B cell (primary cell): Measurements from ENCODE around the gene SLC16A9. TPM values are rescaled to one million over a fixed set of nuclear protein-coding genes. Genes with fewer than 3 reads are reported as not detected.

ENCODE experiments used
- ATAC-seq: fragments of 200-7000 bp; cut with Tn5 transposase; one replicate; pipeline ENCODE4 v1.10.0; 2021; ENCODE audit warnings: low read depth, mild to moderate bottlenecking, moderate number of reproducible peaks, moderate library complexity
- CTCF ChIA-PET: fragments of 350-600 bp; sonication (Branson Sonifier 250); formaldehyde crosslinking; loops from one replicate; lab custom pipeline; 2021; ENCODE audit warnings: antibody characterized with exemption, inconsistent platforms; lab: Charles Lee
- POLR2A ChIA-PET: fragments of 350-600 bp; sonication (Branson Sonifier 250); formaldehyde crosslinking; loops from one replicate; lab custom pipeline; 2021; ENCODE audit warnings: antibody characterized with exemption; lab: Charles Lee
- DNase-seq: peaks from one replicate; pipeline ENCODE4 v3.0.0; 2013
- H2AFZ ChIP-seq: 2 replicates; pipeline ENCODE4 v1.6.1; 2012; ENCODE audit warnings: mild to moderate bottlenecking, low read depth, low read length; ENCODE audit not compliant: insufficient read depth, poor library complexity, severe bottlenecking
- H3K27ac ChIP-seq, 2 donors: 1 replicate in 1 of 2; 2 replicates in 1 of 2; pipeline ENCODE4 v1.5.1; 2012 to 2013; ENCODE audit warnings: low read length in 2 of 2, mild to moderate bottlenecking in 2 of 2, moderate library complexity in 1 of 2
- H3K27me3 ChIP-seq, 4 experiments: fragments of 200-600 bp in 1 of 4; sonication (generic) in 1 of 4; replicated peaks in 1 of 4; 1 replicate in 2 of 4; 2 replicates in 2 of 4; pipeline versions ENCODE4 v1.6.1 to v1.7.0; 2013 to 2016; ENCODE audit warnings: low read length in 3 of 4, mild to moderate bottlenecking in 2 of 4, mixed read lengths in 1 of 4, moderate library complexity in 1 of 4; ENCODE audit not compliant: insufficient read depth in 4 of 4, control insufficient read depth in 3 of 4; ENCODE audit errors: control extremely low read depth in 1 of 4
- H3K36me3 ChIP-seq, 2 experiments: replicated peaks in 1 of 2; 1 replicate in 1 of 2; 2 replicates in 1 of 2; pipeline versions ENCODE4 v1.6.1 to v1.7.1; 2013; ENCODE audit warnings: low read length in 1 of 2; ENCODE audit not compliant: insufficient read depth in 2 of 2, control insufficient read depth in 1 of 2; ENCODE audit errors: control extremely low read depth in 1 of 2, extremely low read depth in 1 of 2
- H3K4me1 ChIP-seq, 2 donors: fragments of 200-600 bp in 1 of 2; sonication (generic) in 1 of 2; 1 replicate in 1 of 2; 2 replicates in 1 of 2; pipeline versions ENCODE4 v1.5.1 to v1.6.1; 2013 to 2017; ENCODE audit warnings: low read length in 2 of 2; ENCODE audit not compliant: control insufficient read depth in 2 of 2, insufficient read depth in 2 of 2
- H3K4me2 ChIP-seq: replicated peaks from 2 replicates; pipeline ENCODE3; 2012; ENCODE audit warnings: mild to moderate bottlenecking, low read depth, low read length; ENCODE audit not compliant: poor library complexity, severe bottlenecking
- H3K4me3 ChIP-seq, 5 experiments: fragments of 200-600 bp in 1 of 5; sonication (generic) in 1 of 5; 1 replicate in 3 of 5; 2 replicates in 2 of 5; pipeline versions ENCODE4 v1.5.1 to v1.7.0; 2011 to 2016; ENCODE audit warnings: low read length in 4 of 5, mild to moderate bottlenecking in 4 of 5, low read depth in 2 of 5, control low read depth in 1 of 5, moderate library complexity in 1 of 5; ENCODE audit not compliant: insufficient read depth in 1 of 5; ENCODE audit errors: control extremely low read depth in 1 of 5, extremely low read depth in 1 of 5
- H3K79me2 ChIP-seq: fragments of 200-600 bp; sonication (generic); one replicate; pipeline ENCODE4 v1.6.0; 2016; ENCODE audit warnings: low read length; ENCODE audit not compliant: control insufficient read depth, insufficient read depth
- H3K9ac ChIP-seq: fragments of 200-600 bp; sonication (generic); 2 replicates; pipeline ENCODE4 v1.6.1; 2017; ENCODE audit warnings: mild to moderate bottlenecking, low read length, moderate library complexity
- H3K9me3 ChIP-seq, 3 donors: one replicate each; pipeline versions ENCODE4 v1.6.1 to v1.7.1; 2013; ENCODE audit warnings: low read length in 2 of 3; ENCODE audit not compliant: control insufficient read depth in 2 of 3, insufficient read depth in 1 of 3; ENCODE audit errors: control extremely low read depth in 1 of 3
- H4K20me1 ChIP-seq: 2 replicates; pipeline ENCODE4 v1.6.0; 2012; ENCODE audit warnings: mild to moderate bottlenecking, low read length; ENCODE audit not compliant: insufficient read depth, control insufficient read depth, poor library complexity, severe bottlenecking
- H3K27ac Mint-ChIP-seq: one replicate; pipeline ENCODE4 v1.8.0; 2021; ENCODE audit warnings: mixed read lengths
- H3K27me3 Mint-ChIP-seq: one replicate; pipeline ENCODE4 v1.8.0; 2021; ENCODE audit warnings: mixed read lengths
- H3K4me1 Mint-ChIP-seq: one replicate; pipeline ENCODE4 v1.8.0; 2021; ENCODE audit warnings: mixed read lengths
- H3K4me3 Mint-ChIP-seq: one replicate; pipeline ENCODE4 v1.8.0; 2021; ENCODE audit warnings: mixed read lengths
- H3K9me3 Mint-ChIP-seq: one replicate; pipeline ENCODE4 v1.8.0; 2022; ENCODE audit warnings: mixed read lengths; ENCODE audit not compliant: insufficient read depth
- EZH2 ChIP-seq: IDR thresholded peaks from 2 replicates; pipeline ENCODE4 v1.6.1; 2012; ENCODE audit warnings: borderline replicate concordance, low read depth, mild to moderate bottlenecking, moderate library complexity, low read length; ENCODE audit not compliant: insufficient read depth, poor library complexity, severe bottlenecking
- WGBS: methylation state at CpG from one replicate; pipeline ENCODE4 v1.1.5; 2013; ENCODE audit warnings: missing lambda C conversion rate; ENCODE audit not compliant: insufficient coverage; 5-methylcytosine and 5-hydroxymethylcytosine counted together
- intact Hi-C: fragments of 100-400 bp; cut with micrococcal nuclease; formaldehyde crosslinking; loops from one replicate; pipeline ENCODE4 v1.10.0; 2022
- polyA plus RNA-seq: library from polyadenylated mRNA; depleted of rRNA; stranded (reverse); fragments of >200 nt; gene quantifications from 2 replicates; pipeline ENCODE4 v1.2.3, GENCODE V29; 2012
- total RNA-seq, 2 donors: library from RNA; stranded (reverse); fragments of 120-200 nt in 1 of 2; gene quantifications; 1 replicate in 1 of 2; 2 replicates in 1 of 2; pipeline versions ENCODE4 v1.2.3 to v1.2.4, GENCODE V29; 2013 to 2022
- TF ChIP-seq, protein P1 (sequence below): fragments of 200-600 bp; IDR thresholded peaks from one replicate; pipeline ENCODE4 v1.8.0; 2022; ENCODE audit warnings: antibody characterized with exemption, mild to moderate bottlenecking

The SLC16A9 gene
- total and polyA plus RNA-seq, 2 donors (not counting 1 experiment from before 2014, with no cell fraction given) = 0.04 TPM; not detected in 1

DNA sequence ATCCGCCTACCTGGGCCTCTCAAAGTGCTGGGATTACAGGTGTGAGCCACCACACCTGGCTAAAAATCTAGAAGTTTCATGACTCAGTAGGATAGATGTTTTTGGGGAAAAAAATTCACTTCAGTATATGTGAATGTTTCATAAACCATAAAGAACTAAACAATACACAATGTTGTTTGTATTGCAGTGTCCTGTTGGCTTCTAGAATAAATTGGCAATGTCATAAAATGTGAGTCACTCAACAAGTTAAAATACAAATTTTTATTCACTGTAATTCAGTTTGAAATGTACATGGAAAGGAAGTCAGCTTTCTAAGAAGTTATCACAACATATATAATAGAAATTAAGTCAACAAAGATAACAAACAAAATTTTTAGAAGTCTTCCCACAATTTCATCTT is 27.1 kb upstream of the SLC16A9 start:
- Mint-ChIP-seq H3K27ac (no peak overlapping the region), H3K4me3 (no peak overlapping the region), H3K4me1 (no peaks in the 10 kb centered on the region), H3K27me3 (peaks cover 7% of the 10 kb centered on the region), H3K9me3 (no peaks in the 10 kb centered on the region)
- Histone ChIP-seq H3K4me2 (no peak overlapping the region), H4K20me1 (no peaks in the 10 kb centered on the region), H3K4me3 (no peak overlapping the region), H3K27me3 (no peaks in the 10 kb centered on the region), H3K9me3 (no peaks in the 10 kb centered on the region), H2AFZ (no peak overlapping the region), H3K9ac (no peak overlapping the region), H3K27ac (no peak overlapping the region), H3K79me2 (no peaks in the 10 kb centered on the region), H3K4me1 (no peaks in the 10 kb centered on the region), H3K36me3 (no peaks in the 10 kb centered on the region)
- no peak for DNase-seq
- WGBS = no CpG with 5 or more reads among the region's 1 CpG
- no peak for ATAC-seq
- TF ChIP-seq, protein P1, sequence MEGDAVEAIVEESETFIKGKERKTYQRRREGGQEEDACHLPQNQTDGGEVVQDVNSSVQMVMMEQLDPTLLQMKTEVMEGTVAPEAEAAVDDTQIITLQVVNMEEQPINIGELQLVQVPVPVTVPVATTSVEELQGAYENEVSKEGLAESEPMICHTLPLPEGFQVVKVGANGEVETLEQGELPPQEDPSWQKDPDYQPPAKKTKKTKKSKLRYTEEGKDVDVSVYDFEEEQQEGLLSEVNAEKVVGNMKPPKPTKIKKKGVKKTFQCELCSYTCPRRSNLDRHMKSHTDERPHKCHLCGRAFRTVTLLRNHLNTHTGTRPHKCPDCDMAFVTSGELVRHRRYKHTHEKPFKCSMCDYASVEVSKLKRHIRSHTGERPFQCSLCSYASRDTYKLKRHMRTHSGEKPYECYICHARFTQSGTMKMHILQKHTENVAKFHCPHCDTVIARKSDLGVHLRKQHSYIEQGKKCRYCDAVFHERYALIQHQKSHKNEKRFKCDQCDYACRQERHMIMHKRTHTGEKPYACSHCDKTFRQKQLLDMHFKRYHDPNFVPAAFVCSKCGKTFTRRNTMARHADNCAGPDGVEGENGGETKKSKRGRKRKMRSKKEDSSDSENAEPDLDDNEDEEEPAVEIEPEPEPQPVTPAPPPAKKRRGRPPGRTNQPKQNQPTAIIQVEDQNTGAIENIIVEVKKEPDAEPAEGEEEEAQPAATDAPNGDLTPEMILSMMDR = no peak
- no peak for TF ChIP-seq EZH2
- ChIA-PET CTCF (interaction anchor here (0.7 kb wide), 1 partner anchor 297 kb away, joined by 3 read pairs; no protein-coding TSS in a partner anchor), POLR2A (no interaction called here)
- intact Hi-C loops = no loop called here

DNA sequence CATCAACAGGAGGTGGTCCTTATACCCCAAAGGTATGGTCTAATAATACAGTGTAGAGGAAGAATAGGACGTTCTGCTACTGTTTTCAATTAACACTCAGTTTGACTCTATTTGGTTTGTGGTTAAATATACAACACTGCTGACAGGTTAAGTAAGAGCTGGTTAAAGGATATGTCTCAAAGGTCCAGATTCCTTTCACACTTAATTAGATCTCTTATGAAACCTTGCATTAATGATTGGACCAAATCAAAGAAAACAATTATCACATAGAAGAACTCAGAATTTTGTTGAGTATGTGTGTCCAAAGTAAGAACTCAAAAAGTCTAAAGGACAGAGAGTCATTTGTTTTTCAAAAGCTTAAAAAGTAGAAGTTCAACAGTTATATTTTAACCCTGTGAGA is 25.6 kb upstream of the SLC16A9 start:
- H3K36me3 ChIP-seq = no peaks in the 10 kb centered on the region
- Mint-ChIP-seq H3K9me3 (no peaks in the 10 kb centered on the region), H3K4me1 (no peaks in the 10 kb centered on the region), H3K4me3 (no peak overlapping the region), H3K27me3 (peaks cover 7% of the 10 kb centered on the region), H3K27ac (no peak overlapping the region)
- no CpG with 5 or more reads among the region's 1 CpG for WGBS
- intact Hi-C loops = no loop called here
- ATAC-seq = no peak
- no peak overlapping the region for H3K27ac ChIP-seq
- no peaks in the 10 kb centered on the region for H3K4me1 ChIP-seq
- H3K4me3 ChIP-seq = no peak overlapping the region
- no peaks in the 10 kb centered on the region for H4K20me1 ChIP-seq
- DNase-seq = no peak
- no peaks in the 10 kb centered on the region for H3K79me2 ChIP-seq
- no peak for TF ChIP-seq EZH2
- TF ChIP-seq, protein P1 = no peak
- H3K4me2 ChIP-seq = no peak overlapping the region
- ChIA-PET CTCF (interaction anchor here (0.6 kb wide), 1 partner anchor 264 kb away, joined by 4 read pairs; no protein-coding TSS in a partner anchor), POLR2A (no interaction called here)
- no peak overlapping the region for H2AFZ ChIP-seq
- no peak overlapping the region for H3K9ac ChIP-seq
- H3K27me3 ChIP-seq = no peaks in the 10 kb centered on the region
- H3K9me3 ChIP-seq = no peaks in the 10 kb centered on the region
